Choroid plexus epithelial cell (primary cell): ENCODE measurements around the gene WAPL.
A peak's percentile ranks its signal among the peaks of the same experiment; 100 is the strongest.
"Not testable (repeated sequence)": the region's sequence is repeated elsewhere in the genome, so short reads cannot be mapped to it uniquely, and the experiment has no call there.

Experiments
- DNase-seq: peaks from one replicate; pipeline ENCODE4 v3.0.0-alpha.2; 2010; ENCODE audit warnings: low read depth
- H3K4me3 ChIP-seq: 2 replicates; pipeline ENCODE4 v1.5.1; 2011; ENCODE audit warnings: low read depth, mild to moderate bottlenecking, control low read depth, low read length, moderate library complexity
- TF ChIP-seq, protein P1 (sequence below): conservative IDR thresholded peaks from 2 replicates; pipeline ENCODE4 v1.5.1; 2011; ENCODE audit warnings: low read depth, mild to moderate bottlenecking, control low read depth, inconsistent platforms, low read length, moderate library complexity

Gene WAPL

GRCh38 chr10:86553213-86553612 lies 31.6 kb upstream of the WAPL start:
- no peak overlapping the region for H3K4me3 ChIP-seq
- TF ChIP-seq, protein P1, sequence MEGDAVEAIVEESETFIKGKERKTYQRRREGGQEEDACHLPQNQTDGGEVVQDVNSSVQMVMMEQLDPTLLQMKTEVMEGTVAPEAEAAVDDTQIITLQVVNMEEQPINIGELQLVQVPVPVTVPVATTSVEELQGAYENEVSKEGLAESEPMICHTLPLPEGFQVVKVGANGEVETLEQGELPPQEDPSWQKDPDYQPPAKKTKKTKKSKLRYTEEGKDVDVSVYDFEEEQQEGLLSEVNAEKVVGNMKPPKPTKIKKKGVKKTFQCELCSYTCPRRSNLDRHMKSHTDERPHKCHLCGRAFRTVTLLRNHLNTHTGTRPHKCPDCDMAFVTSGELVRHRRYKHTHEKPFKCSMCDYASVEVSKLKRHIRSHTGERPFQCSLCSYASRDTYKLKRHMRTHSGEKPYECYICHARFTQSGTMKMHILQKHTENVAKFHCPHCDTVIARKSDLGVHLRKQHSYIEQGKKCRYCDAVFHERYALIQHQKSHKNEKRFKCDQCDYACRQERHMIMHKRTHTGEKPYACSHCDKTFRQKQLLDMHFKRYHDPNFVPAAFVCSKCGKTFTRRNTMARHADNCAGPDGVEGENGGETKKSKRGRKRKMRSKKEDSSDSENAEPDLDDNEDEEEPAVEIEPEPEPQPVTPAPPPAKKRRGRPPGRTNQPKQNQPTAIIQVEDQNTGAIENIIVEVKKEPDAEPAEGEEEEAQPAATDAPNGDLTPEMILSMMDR: no peak
- DNase-seq: no peak

DNA sequence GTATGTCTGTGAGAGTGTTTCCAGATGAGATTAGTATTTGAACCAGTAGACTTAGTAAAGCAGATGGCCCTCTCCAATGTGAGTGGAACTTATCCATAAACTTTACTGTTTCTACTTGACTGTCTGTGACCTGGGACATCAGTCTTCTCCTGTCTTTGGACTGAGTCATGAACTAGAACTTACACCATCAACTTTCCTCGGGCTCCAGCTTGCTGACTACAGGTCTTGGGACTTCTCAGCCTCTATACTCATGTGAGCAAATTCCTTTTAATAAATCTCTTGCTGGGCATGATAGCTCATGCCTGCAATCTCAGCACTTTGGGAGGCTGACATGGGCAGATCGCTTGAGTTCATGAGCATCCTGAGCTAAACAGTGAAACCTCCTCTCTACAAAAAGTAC lies 25.7 kb upstream of the WAPL start:
- DNase-seq: no peak
- no peak overlapping the region for H3K4me3 ChIP-seq
- TF ChIP-seq, protein P1: no peak

- TF ChIP-seq, protein P1: no peak
- H3K4me3 ChIP-seq: no peak overlapping the region
- no peak for DNase-seq
Observed at GRCh38 chr10:86545101-86545500, 23.5 kb upstream of the WAPL start.

- DNase-seq: no peak
- TF ChIP-seq, protein P1: no peak
- H3K4me3 ChIP-seq: no peak overlapping the region
Observed at GRCh38 chr10:86540016-86540415, 18.4 kb upstream of the WAPL start.

DNA sequence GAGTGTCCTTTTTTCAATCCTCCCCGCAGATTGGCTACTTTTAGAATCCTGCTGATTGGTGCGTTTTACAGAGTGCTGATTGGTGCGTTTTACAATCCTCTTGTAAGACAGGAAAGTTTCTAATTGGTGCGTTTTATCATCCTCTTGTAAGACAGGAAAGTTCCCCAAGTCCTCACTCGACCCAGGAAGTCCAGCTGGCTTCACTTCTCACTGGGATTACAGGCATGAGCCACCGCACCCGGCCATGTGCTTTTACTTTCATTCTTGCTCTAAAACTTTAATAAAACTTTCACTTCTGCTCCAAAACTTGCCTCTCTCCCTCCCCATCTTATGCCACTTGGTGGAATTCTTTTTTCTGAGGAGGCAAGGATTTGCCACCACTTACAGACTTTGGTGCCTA lies 17.0 kb upstream of the WAPL start:
- H3K4me3 ChIP-seq: no peak overlapping the region
- DNase-seq: no peak
- TF ChIP-seq, protein P1: no peak

- not testable (repeated sequence) for H3K4me3 ChIP-seq, DNase-seq
Observed at GRCh38 chr10:86538040-86538439, 16.4 kb upstream of the WAPL start.

DNA sequence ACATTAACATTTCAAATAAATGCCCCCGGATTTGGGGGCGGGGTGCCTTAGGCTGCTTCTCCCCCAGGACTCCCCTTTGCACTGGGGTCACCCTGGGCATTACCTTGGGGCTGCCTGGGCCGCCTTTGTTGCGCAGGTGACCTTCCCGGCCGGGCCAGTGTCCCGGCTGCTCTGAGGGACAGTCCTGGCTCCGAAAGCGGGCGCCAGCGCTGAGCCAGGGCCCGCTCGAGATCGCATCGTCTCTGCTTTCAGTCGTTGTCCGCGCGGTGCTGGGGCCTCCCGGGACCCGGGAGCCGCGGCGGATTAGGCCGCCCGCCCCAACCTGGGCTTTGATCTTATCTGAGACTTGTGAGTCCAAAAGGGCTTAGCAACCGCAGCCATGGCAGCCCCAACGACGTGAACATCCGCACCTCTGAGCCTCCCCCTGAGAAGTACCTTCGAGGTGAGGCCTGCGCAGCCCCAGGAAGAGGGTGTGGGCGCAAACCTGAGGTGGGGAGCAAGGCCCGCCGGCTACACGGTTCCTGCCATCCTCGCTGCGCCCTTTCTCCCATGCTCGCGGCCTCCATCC lies 14.8 kb upstream of the WAPL start:
- no peak for DNase-seq
- peak overlapping the region; percentile 20 for H3K4me3 ChIP-seq
- TF ChIP-seq, protein P1: no peak
